Caco-2 (cell line): ENCODE data around the gene TDO2. TPM values are rescaled to one million over a fixed set of nuclear protein-coding genes. Genes with fewer than 3 reads are reported as not detected.

Experiments used
- BruUV-seq: library from RNA; stranded (reverse); fragments of 400-500 nt; replicated peaks from 2 replicates; lab custom pipeline; 2021; lab: Mats Ljungman, UMichigan
- CTCF ChIA-PET: fragments of 300-600 bp; sonication (Branson Sonifier 250); formaldehyde crosslinking; loops from one replicate; lab custom pipeline; 2022; ENCODE audit warnings: antibody characterized with exemption; lab: Charles Lee
- POLR2A ChIA-PET: fragments of 300-600 bp; sonication (Branson Sonifier 250); formaldehyde crosslinking; loops from one replicate; lab custom pipeline; 2022; ENCODE audit warnings: antibody characterized with exemption; lab: Charles Lee
- DNase-seq, 2 experiments: peaks; one replicate each; pipeline versions ENCODE4 v3.0.0 to v3.0.0-alpha.2; 2020 to 2022
- H3K27me3 ChIP-seq: replicated peaks from 2 replicates; pipeline ENCODE4 v1.6.0; 2011; ENCODE audit warnings: low read length; ENCODE audit not compliant: control insufficient read depth, insufficient read depth
- H3K36me3 ChIP-seq: 2 replicates; pipeline ENCODE4 v1.5.1; 2011; ENCODE audit warnings: low read length; ENCODE audit not compliant: control insufficient read depth, insufficient read depth
- H3K4me1 ChIP-seq: fragments of 250-450 bp; sonication (Bioruptor Pico); 2 replicates; pipeline ENCODE4 v1.5.1; 2020; ENCODE audit warnings: mild to moderate bottlenecking
- H3K4me3 ChIP-seq: 2 replicates; pipeline ENCODE4 v1.5.1; 2011; ENCODE audit warnings: low read depth, mild to moderate bottlenecking, control low read depth, low read length
- H3K9me3 ChIP-seq: fragments of 250-450 bp; sonication (Bioruptor Pico); 2 replicates; pipeline ENCODE4 v1.5.1; 2020; ENCODE audit warnings: mild to moderate bottlenecking, moderate library complexity
- H3K27ac Mint-ChIP-seq: one replicate; pipeline ENCODE4 v1.8.0; 2022; ENCODE audit warnings: mixed read lengths; ENCODE audit not compliant: unreplicated experiment
- H3K27me3 Mint-ChIP-seq: one replicate; pipeline ENCODE4 v1.8.0; 2022; ENCODE audit warnings: mixed read lengths; ENCODE audit not compliant: insufficient read depth, unreplicated experiment
- H3K36me3 Mint-ChIP-seq: one replicate; pipeline ENCODE4 v1.8.0; 2022; ENCODE audit warnings: mild to moderate bottlenecking, mixed read lengths; ENCODE audit not compliant: insufficient read depth, unreplicated experiment
- H3K4me1 Mint-ChIP-seq: one replicate; pipeline ENCODE4 v1.8.0; 2022; ENCODE audit warnings: low read depth, mixed read lengths; ENCODE audit not compliant: unreplicated experiment
- H3K4me3 Mint-ChIP-seq: one replicate; pipeline ENCODE4 v1.8.0; 2022; ENCODE audit warnings: mild to moderate bottlenecking, moderate library complexity, mixed read lengths; ENCODE audit not compliant: unreplicated experiment
- H3K9me3 Mint-ChIP-seq: one replicate; pipeline ENCODE4 v1.8.0; 2022; ENCODE audit warnings: mixed read lengths; ENCODE audit not compliant: unreplicated experiment
- CTCF ChIP-seq, 2 experiments: fragments of 200-600 bp in 1 of 2; IDR thresholded peaks; 1 replicate in 1 of 2; 2 replicates in 1 of 2; pipeline versions ENCODE4 v1.5.1 to v1.8.0; 2011 to 2022; ENCODE audit warnings: antibody characterized with exemption in 1 of 2, control low read depth in 1 of 2, inconsistent platforms in 1 of 2, low read depth in 1 of 2, low read length in 1 of 2, mild to moderate bottlenecking in 1 of 2, moderate library complexity in 1 of 2; ENCODE audit not compliant: insufficient read depth in 1 of 2, severe bottlenecking in 1 of 2, unreplicated experiment in 1 of 2
- intact Hi-C: fragments of 100-400 bp; cut with micrococcal nuclease; formaldehyde crosslinking; loops from one replicate; pipeline ENCODE4 v1.10.0; 2022; ENCODE audit not compliant: unreplicated experiment
- total RNA-seq: library from RNA; stranded (reverse); gene quantifications from 2 replicates; pipeline ENCODE4 v1.2.3, GENCODE V29; 2022

TDO2 gene
- total RNA-seq, 1 experiment from 2014 or later = 4.7 TPM

GRCh38 chr4:155887045-155887444, 16.5 kb upstream of the TDO2 start:
- POLR2A ChIA-PET = no interaction called here
- Mint-ChIP-seq H3K27ac (no peak overlapping the region), H3K4me3 (no peak overlapping the region), H3K9me3 (peaks cover 40% of the 10 kb centered on the region), H3K27me3 (no peaks in the 10 kb centered on the region), H3K4me1 (no peaks in the 10 kb centered on the region), H3K36me3 (no peaks in the 10 kb centered on the region)
- CTCF ChIA-PET = no interaction called here
- H3K9me3 ChIP-seq = no peaks in the 10 kb centered on the region; the same call in 1 of the 2 replicates
- no peaks in the 10 kb centered on the region for H3K4me1 ChIP-seq
- no peak for TF ChIP-seq CTCF (IDR thresholded peaks at IDR 0.05; ENCODE audit: insufficient read depth in 1 of 2, low read depth in 1 of 2, low read length in 1 of 2, severe bottlenecking in 1 of 2, unreplicated experiment in 1 of 2)
- intact Hi-C loops = no loop called here
- H3K4me3 ChIP-seq = no peak overlapping the region
- H3K36me3 ChIP-seq = no peaks in the 10 kb centered on the region
- H3K27me3 ChIP-seq = no peaks in the 10 kb centered on the region
- no TSS peak for BruUV-seq
- DNase-seq = no peak

- Histone ChIP-seq H3K27me3 (no peaks in the 10 kb centered on the region), H3K4me3 (no peak overlapping the region), H3K4me1 (no peaks in the 10 kb centered on the region), H3K36me3 (no peaks in the 10 kb centered on the region), H3K9me3 (no peaks in the 10 kb centered on the region; the same call in 1 of the 2 replicates)
- CTCF ChIA-PET = no interaction called here
- no peak overlapping the region for H3K4me3 Mint-ChIP-seq
- DNase-seq = no peak
- peaks cover 42% of the 10 kb centered on the region for H3K9me3 Mint-ChIP-seq
- TF ChIP-seq CTCF (IDR thresholded peaks at IDR 0.05; ENCODE audit: insufficient read depth in 1 of 2, low read depth in 1 of 2, low read length in 1 of 2, severe bottlenecking in 1 of 2, unreplicated experiment in 1 of 2) = no peak
- POLR2A ChIA-PET = no interaction called here
- H3K27me3 Mint-ChIP-seq = no peaks in the 10 kb centered on the region
- BruUV-seq = no TSS peak
- no peaks in the 10 kb centered on the region for H3K36me3 Mint-ChIP-seq
- no peaks in the 10 kb centered on the region for H3K4me1 Mint-ChIP-seq
- H3K27ac Mint-ChIP-seq = no peak overlapping the region
- intact Hi-C loops = no loop called here
Measured at GRCh38 chr4:155887847-155888570, 15.5 kb upstream of the TDO2 start.

GRCh38 chr4:155889031-155889793, 14.3 kb upstream of the TDO2 start:
- CTCF ChIA-PET = interaction anchor here (0.6 kb wide), 1 partner anchor 14 kb away, joined by 3 read pairs; no protein-coding TSS in a partner anchor
- Mint-ChIP-seq H3K4me1 (no peaks in the 10 kb centered on the region), H3K36me3 (no peaks in the 10 kb centered on the region), H3K9me3 (peaks cover 35% of the 10 kb centered on the region), H3K27ac (no peak overlapping the region), H3K4me3 (no peak overlapping the region), H3K27me3 (no peaks in the 10 kb centered on the region)
- Histone ChIP-seq H3K4me3 (no peak overlapping the region), H3K4me1 (no peaks in the 10 kb centered on the region), H3K27me3 (no peaks in the 10 kb centered on the region), H3K36me3 (no peaks in the 10 kb centered on the region), H3K9me3 (no peaks in the 10 kb centered on the region; the same call in 1 of the 2 replicates)
- POLR2A ChIA-PET = no interaction called here
- BruUV-seq = no TSS peak
- no peak for TF ChIP-seq CTCF (IDR thresholded peaks at IDR 0.05; ENCODE audit: insufficient read depth in 1 of 2, low read depth in 1 of 2, low read length in 1 of 2, severe bottlenecking in 1 of 2, unreplicated experiment in 1 of 2)
- no peak for DNase-seq
- intact Hi-C loops = no loop called here
